ENCODE results near the gene THPO. TPM values are rescaled to one million over a fixed set of nuclear protein-coding genes. Genes with fewer than 3 reads are reported as not detected.

Gene THPO
- total and polyA plus RNA-seq, 2 experiments from 2014 or later, result 0.14 to 1.9 TPM

- H3K36me3 Mint-ChIP-seq (ENCODE audit: low read depth), result peaks cover 15% of the 10 kb centered on the region
- H3K9me3 Mint-ChIP-seq, result peaks cover under 1% of the 10 kb centered on the region; the same call in 1 of the 3 replicates
- Histone ChIP-seq H3K36me3 (ENCODE audit: insufficient read depth) (0 out of 2 replicates have a peak, but pooled peaks cover 3% of the 10 kb centered on the region), H4K20me1 (replicated peaks; ENCODE audit: insufficient read depth) (no peaks in the 10 kb centered on the region), H3K27ac (ENCODE audit: low read depth) (no peak overlapping the region), H2AFZ (no peak overlapping the region), H3K4me2 (no peak overlapping the region), H3K79me2 (replicated peaks; ENCODE audit: insufficient read depth) (no peaks in the 10 kb centered on the region), H3K27me3 (ENCODE audit: insufficient read depth) (peaks cover 14% of the 10 kb centered on the region), H3K4me3 (no peak overlapping the region), H3K9me2 (ENCODE audit: insufficient read depth) (no peaks in the 10 kb centered on the region), H3F3A (replicated peaks; ENCODE audit: low read depth) (peaks cover 5% of the 10 kb centered on the region; the same call in 1 of the 2 replicates), H3K4me1 (ENCODE audit: insufficient read depth) (peaks cover 11% of the 10 kb centered on the region)
- H3K4me1 Mint-ChIP-seq, result peaks cover 18% of the 10 kb centered on the region
- peaks cover 17% of the 10 kb centered on the region for H3K27me3 Mint-ChIP-seq (ENCODE audit: insufficient read depth, low read depth, poor library complexity)
- ATAC-seq, result no peak
- no peak for DNase-seq (ENCODE audit: low spot score)
- TF ChIP-seq JUNB (IDR thresholded peaks at IDR 0.05; ENCODE audit: unreplicated experiment) (no peak), STAT1 (IDR thresholded peaks at IDR 0.05; ENCODE audit: unreplicated experiment) (no peak), CTCF (conservative IDR thresholded peaks at IDR 0.05; ENCODE audit: low read depth in 2 of 2) (no peak), POLR2AphosphoS5 (IDR thresholded peaks at IDR 0.05; ENCODE audit: low read depth) (no peak), REST (IDR thresholded peaks at IDR 0.05; ENCODE audit: unreplicated experiment) (no peak), ZNF331 (CRISPR knock-in tag; IDR thresholded peaks at IDR 0.05; ENCODE audit: low read depth) (no peak), EZH2 (IDR thresholded peaks at IDR 0.05; ENCODE audit: low read depth, unreplicated experiment) (no peak), EZH2phosphoT487 (IDR thresholded peaks at IDR 0.05; ENCODE audit: unreplicated experiment) (no peak), ZNF114 (CRISPR knock-in tag; IDR thresholded peaks at IDR 0.05) (no peak)
- no peak overlapping the region for H3K4me3 Mint-ChIP-seq
- H3K27ac Mint-ChIP-seq, result no peak overlapping the region
Measured at GRCh38 chr3:184358124-184358767, 19.8 kb downstream of the THPO start.
